Right ventricle myocardium superior (tissue), 1 donor: ENCODE measurements around the gene IFITM10. TPM values are rescaled to one million over a fixed set of nuclear protein-coding genes. Genes with fewer than 3 reads are reported as not detected.
A peak's percentile ranks its signal among the peaks of the same experiment; 100 is the strongest.
"Not testable (repeated sequence)": the region's sequence is repeated elsewhere in the genome, so short reads cannot be mapped to it uniquely, and the experiment has no call there.

Experiments used
- ATAC-seq: fragments of 200-7000 bp; cut with Tn5 transposase; one replicate; pipeline ENCODE4 v1.9.1; 2020; ENCODE audit warnings: mild to moderate bottlenecking; ENCODE audit not compliant: poor library complexity
- DNase-seq: peaks from one replicate; pipeline ENCODE4 v3.0.0-alpha.2; 2020
- intact Hi-C: fragments of 100-400 bp; cut with DNase I; formaldehyde crosslinking; loops from one replicate; pipeline ENCODE4 v1.11.2; 2022
- total RNA-seq: library from RNA; stranded (reverse); fragmentation: NEBNext Ultra II Directional; extraction: Animal tissue kit (Norgen Biotek cat#: 25700); gene quantifications from one replicate; pipeline ENCODE4 v1.2.1, GENCODE V29; 2021
- donor health status: DM: no; HTN: yes; CAD: no; lungs with severe emphysema.

IFITM10 gene
- total RNA-seq, 1 donor from 2014 or later, result 1.1 TPM

- intact Hi-C loops, result no loop called here
- no peak for ATAC-seq
- no peak for DNase-seq
Observed at GRCh38 chr11:1779034-1779805, 28.8 kb upstream of the IFITM10 start.

- intact Hi-C loops, result no loop called here
- peak; percentile 10 for ATAC-seq
- DNase-seq, result no peak
Observed at GRCh38 chr11:1778141-1778911, 27.9 kb upstream of the IFITM10 start.

- peak; percentile 7 for ATAC-seq
- DNase-seq, result no peak
- intact Hi-C loops, result no loop called here
Observed at GRCh38 chr11:1777737-1778136, 27.3 kb upstream of the IFITM10 start.

- ATAC-seq (no peak), DNase-seq (no peak)
- intact Hi-C loops, result no loop called here
Observed at GRCh38 chr11:1776944-1777715, 26.7 kb upstream of the IFITM10 start.

GRCh38 chr11:1776331-1776851 is 26.0 kb upstream of the IFITM10 start:
- intact Hi-C loops, result no loop called here
- no peak for DNase-seq
- ATAC-seq, result no peak

GRCh38 chr11:1774886-1775285 is 24.5 kb upstream of the IFITM10 start:
- DNase-seq (no peak), ATAC-seq (no peak)
- intact Hi-C loops, result no loop called here

- DNase-seq, result peak; percentile 22
- ATAC-seq, result no peak
- intact Hi-C loops, result no loop called here
Observed at GRCh38 chr11:1773994-1774550, 23.7 kb upstream of the IFITM10 start.

- DNase-seq (no peak), ATAC-seq (no peak)
- intact Hi-C loops, result no loop called here
Observed at GRCh38 chr11:1773131-1773993, 23.0 kb upstream of the IFITM10 start.

GRCh38 chr11:1772270-1773130 is 22.1 kb upstream of the IFITM10 start:
- DNase-seq, result peak; percentile 65
- ATAC-seq, result peak; percentile 83
- intact Hi-C loops, result no loop called here

- peak; percentile 39 for ATAC-seq
- intact Hi-C loops, result no loop called here
- DNase-seq, result peak; percentile 55
Observed at GRCh38 chr11:1771700-1772099, 21.3 kb upstream of the IFITM10 start.

- no peak for ATAC-seq
- intact Hi-C loops, result no loop called here
- no peak for DNase-seq
Observed at GRCh38 chr11:1771273-1771672, 20.9 kb upstream of the IFITM10 start.

GRCh38 chr11:1770528-1770927 is 20.1 kb upstream of the IFITM10 start:
- intact Hi-C loops, result no loop called here
- ATAC-seq, result no peak
- peak; percentile 43 for DNase-seq

GRCh38 chr11:1770061-1770460 is 19.7 kb upstream of the IFITM10 start:
- DNase-seq (no peak), ATAC-seq (no peak)
- intact Hi-C loops, result no loop called here

GRCh38 chr11:1769304-1769936 is 19.0 kb upstream of the IFITM10 start:
- ATAC-seq, intact Hi-C loops, DNase-seq: not testable (repeated sequence)

- ATAC-seq, result no peak
- DNase-seq, result no peak
- intact Hi-C loops, result no loop called here
Observed at GRCh38 chr11:1768141-1768469, 17.7 kb upstream of the IFITM10 start.

GRCh38 chr11:1767399-1768140 is 17.2 kb upstream of the IFITM10 start:
- ATAC-seq, result no peak
- intact Hi-C loops, result no loop called here
- DNase-seq, result peak; percentile 34
